PC-9 (cell line): Measurements from ENCODE around the gene RBM28. TPM values are rescaled to one million over a fixed set of nuclear protein-coding genes. Genes with fewer than 3 reads are reported as not detected.
A peak's percentile ranks its signal among the peaks of the same experiment; 100 is the strongest.

ENCODE experiments used
- BruUV-seq: library from RNA; stranded (reverse); fragments of 400-500 nt; replicated peaks from 2 replicates; lab custom pipeline; 2021; lab: Mats Ljungman, UMichigan
- CTCF ChIA-PET: fragments of 300-600 bp; sonication (Branson Sonifier 250); formaldehyde crosslinking; loops from one replicate; lab custom pipeline; 2022; ENCODE audit warnings: antibody characterized with exemption; lab: Charles Lee
- POLR2A ChIA-PET: fragments of 300-600 bp; sonication (Branson Sonifier 250); formaldehyde crosslinking; loops from one replicate; lab custom pipeline; 2022; ENCODE audit warnings: antibody characterized with exemption; ENCODE audit not compliant: unreplicated experiment; lab: Charles Lee
- DNase-seq, 2 experiments: peaks; one replicate each; pipeline versions ENCODE4 v3.0.0 to v3.0.0-alpha.2; 2015 to 2022; ENCODE audit warnings: mixed read lengths in 1 of 2
- H2AFZ ChIP-seq: fragments of 200-600 bp; sonication (generic); 2 replicates; pipeline ENCODE4 v1.8.1; 2017; ENCODE audit warnings: antibody characterized with exemption
- H3F3A ChIP-seq: fragments of 200-600 bp; sonication (generic); 2 replicates; pipeline ENCODE4 v1.8.1; 2017; ENCODE audit warnings: antibody characterized with exemption, mild to moderate bottlenecking, low read depth; ENCODE audit not compliant: insufficient read depth
- H3K27ac ChIP-seq: fragments of 200-600 bp; sonication (generic); 2 replicates; pipeline ENCODE4 v1.6.1; 2016; ENCODE audit warnings: mixed run types
- H3K27me3 ChIP-seq: fragments of 200-600 bp; sonication (generic); 2 replicates; pipeline ENCODE4 v1.6.1; 2016; ENCODE audit warnings: low read depth, mixed run types; ENCODE audit not compliant: insufficient read depth
- H3K36me3 ChIP-seq: fragments of 200-600 bp; sonication (generic); 2 replicates; pipeline ENCODE4 v1.6.1; 2016; ENCODE audit warnings: low read depth, mixed run types
- H3K4me1 ChIP-seq: fragments of 200-600 bp; sonication (generic); replicated peaks from 2 replicates; pipeline ENCODE4 v1.6.1; 2016; ENCODE audit warnings: mixed run types; ENCODE audit not compliant: insufficient read depth
- H3K4me2 ChIP-seq: fragments of 200-600 bp; sonication (generic); 2 replicates; pipeline ENCODE4 v1.6.1; 2017; ENCODE audit warnings: mixed run types
- H3K4me3 ChIP-seq: fragments of 200-600 bp; sonication (generic); 2 replicates; pipeline ENCODE4 v1.6.1; 2016; ENCODE audit warnings: mixed run types
- H3K79me2 ChIP-seq: fragments of 200-600 bp; sonication (generic); 2 replicates; pipeline ENCODE4 v1.6.1; 2017; ENCODE audit warnings: low read depth, mixed run types
- H3K9me2 ChIP-seq: fragments of 200-600 bp; sonication (generic); 2 replicates; pipeline ENCODE4 v1.8.1; 2017; ENCODE audit warnings: mild to moderate bottlenecking; ENCODE audit not compliant: insufficient read depth
- H3K9me3 ChIP-seq: fragments of 200-600 bp; sonication (generic); 2 replicates; pipeline ENCODE4 v1.8.1; 2016; ENCODE audit warnings: low read depth; ENCODE audit not compliant: insufficient read depth
- H4K20me1 ChIP-seq: fragments of 200-600 bp; sonication (generic); 2 replicates; pipeline ENCODE4 v1.8.1; 2017; ENCODE audit not compliant: insufficient read depth
- EZH2 ChIP-seq: fragments of 200-600 bp; sonication (generic); IDR thresholded peaks from 2 replicates; pipeline ENCODE4 v1.8.0; 2017; ENCODE audit warnings: antibody characterized with exemption, low read depth
- intact Hi-C: fragments of 100-400 bp; cut with micrococcal nuclease; formaldehyde crosslinking; loops from one replicate; pipeline ENCODE4 v1.10.0; 2022; ENCODE audit not compliant: unreplicated experiment
- total RNA-seq: library from RNA; stranded (reverse); gene quantifications from 2 replicates; pipeline ENCODE4 v1.2.3, GENCODE V29; 2021
- TF ChIP-seq, protein P1 (sequence below): fragments of 200-600 bp; sonication (generic); conservative IDR thresholded peaks from 2 replicates; pipeline ENCODE4 v1.6.1; 2017; ENCODE audit warnings: mixed run types, antibody characterized with exemption, mild to moderate bottlenecking, moderate library complexity

The RBM28 gene
- total RNA-seq, 1 experiment from 2014 or later: 59.6 TPM

DNA sequence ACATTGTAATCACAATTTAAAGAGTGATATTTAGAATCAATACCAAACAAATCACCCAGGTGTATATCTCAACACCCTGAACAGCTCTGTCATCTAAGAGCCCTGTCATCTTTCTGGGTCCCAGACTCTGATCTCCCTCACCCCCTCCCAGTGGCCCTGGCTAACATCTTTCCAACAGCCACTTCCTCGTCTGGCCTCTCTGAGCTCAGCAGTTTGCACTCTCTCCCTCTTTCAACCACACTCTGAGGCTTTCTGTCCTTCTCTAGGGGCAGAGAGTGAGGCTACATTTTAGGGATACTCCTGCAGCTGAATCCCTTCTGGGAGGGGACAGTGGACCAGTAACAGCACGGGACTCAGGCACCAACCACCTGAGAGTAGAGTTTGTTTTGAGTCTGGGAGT, 34.9 kb upstream of the RBM28 start:
- H3K4me1 ChIP-seq: peaks cover 41% of the 10 kb centered on the region
- no peaks in the 10 kb centered on the region for H4K20me1 ChIP-seq
- H3K9me2 ChIP-seq: no peaks in the 10 kb centered on the region
- ChIA-PET CTCF (interaction anchor here (0.6 kb wide), 1 partner anchor 96 kb away, joined by 3 read pairs; no protein-coding TSS in a partner anchor), POLR2A (no interaction called here)
- H3K27me3 ChIP-seq: no peaks in the 10 kb centered on the region
- H3K36me3 ChIP-seq: no peaks in the 10 kb centered on the region
- H3K9me3 ChIP-seq: no peaks in the 10 kb centered on the region
- H3K79me2 ChIP-seq: no peaks in the 10 kb centered on the region
- TF ChIP-seq, protein P1, sequence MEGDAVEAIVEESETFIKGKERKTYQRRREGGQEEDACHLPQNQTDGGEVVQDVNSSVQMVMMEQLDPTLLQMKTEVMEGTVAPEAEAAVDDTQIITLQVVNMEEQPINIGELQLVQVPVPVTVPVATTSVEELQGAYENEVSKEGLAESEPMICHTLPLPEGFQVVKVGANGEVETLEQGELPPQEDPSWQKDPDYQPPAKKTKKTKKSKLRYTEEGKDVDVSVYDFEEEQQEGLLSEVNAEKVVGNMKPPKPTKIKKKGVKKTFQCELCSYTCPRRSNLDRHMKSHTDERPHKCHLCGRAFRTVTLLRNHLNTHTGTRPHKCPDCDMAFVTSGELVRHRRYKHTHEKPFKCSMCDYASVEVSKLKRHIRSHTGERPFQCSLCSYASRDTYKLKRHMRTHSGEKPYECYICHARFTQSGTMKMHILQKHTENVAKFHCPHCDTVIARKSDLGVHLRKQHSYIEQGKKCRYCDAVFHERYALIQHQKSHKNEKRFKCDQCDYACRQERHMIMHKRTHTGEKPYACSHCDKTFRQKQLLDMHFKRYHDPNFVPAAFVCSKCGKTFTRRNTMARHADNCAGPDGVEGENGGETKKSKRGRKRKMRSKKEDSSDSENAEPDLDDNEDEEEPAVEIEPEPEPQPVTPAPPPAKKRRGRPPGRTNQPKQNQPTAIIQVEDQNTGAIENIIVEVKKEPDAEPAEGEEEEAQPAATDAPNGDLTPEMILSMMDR: no peak
- no peak for TF ChIP-seq EZH2
- H3K4me2 ChIP-seq: no peak overlapping the region
- H3K27ac ChIP-seq: no peak overlapping the region
- H2AFZ ChIP-seq: peak overlapping the region; percentile 64
- intact Hi-C loops: no loop called here
- no peak for DNase-seq
- no TSS peak for BruUV-seq
- H3F3A ChIP-seq: peaks cover 17% of the 10 kb centered on the region; the same call in 1 of the 2 replicates
- no peak overlapping the region for H3K4me3 ChIP-seq

DNA sequence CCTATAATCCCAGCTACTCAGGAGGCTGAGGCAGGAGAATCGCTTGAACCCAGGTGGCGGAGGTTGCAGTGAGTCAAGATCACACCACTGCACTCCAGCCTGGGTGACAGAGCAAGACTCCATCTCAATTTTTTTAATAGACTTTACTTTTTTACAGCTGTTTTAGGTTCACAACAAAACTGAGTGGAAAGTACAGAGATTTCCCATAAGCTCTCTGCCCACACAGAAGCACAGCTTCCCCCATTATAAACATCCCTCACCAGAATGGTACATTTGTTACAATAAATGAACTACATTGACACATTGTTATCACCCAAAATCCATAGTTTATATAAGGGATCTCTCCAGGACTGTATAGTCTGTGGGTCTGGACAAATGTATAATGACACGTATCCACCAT, 32.4 kb upstream of the RBM28 start:
- peaks cover 7% of the 10 kb centered on the region; the same call in 1 of the 2 replicates for H3F3A ChIP-seq
- H4K20me1 ChIP-seq: no peaks in the 10 kb centered on the region
- H3K9me2 ChIP-seq: no peaks in the 10 kb centered on the region
- H3K36me3 ChIP-seq: no peaks in the 10 kb centered on the region
- peaks cover 28% of the 10 kb centered on the region for H3K4me1 ChIP-seq
- no peaks in the 10 kb centered on the region for H3K79me2 ChIP-seq
- no peak overlapping the region for H3K27ac ChIP-seq
- intact Hi-C loops: no loop called here
- no TSS peak for BruUV-seq
- no peak overlapping the region for H2AFZ ChIP-seq
- CTCF ChIA-PET: no interaction called here
- no peak overlapping the region for H3K4me3 ChIP-seq
- no peak for TF ChIP-seq EZH2
- TF ChIP-seq, protein P1: no peak
- DNase-seq: no peak
- POLR2A ChIA-PET: no interaction called here
- no peaks in the 10 kb centered on the region for H3K9me3 ChIP-seq
- H3K4me2 ChIP-seq: no peak overlapping the region
- H3K27me3 ChIP-seq: no peaks in the 10 kb centered on the region

DNA sequence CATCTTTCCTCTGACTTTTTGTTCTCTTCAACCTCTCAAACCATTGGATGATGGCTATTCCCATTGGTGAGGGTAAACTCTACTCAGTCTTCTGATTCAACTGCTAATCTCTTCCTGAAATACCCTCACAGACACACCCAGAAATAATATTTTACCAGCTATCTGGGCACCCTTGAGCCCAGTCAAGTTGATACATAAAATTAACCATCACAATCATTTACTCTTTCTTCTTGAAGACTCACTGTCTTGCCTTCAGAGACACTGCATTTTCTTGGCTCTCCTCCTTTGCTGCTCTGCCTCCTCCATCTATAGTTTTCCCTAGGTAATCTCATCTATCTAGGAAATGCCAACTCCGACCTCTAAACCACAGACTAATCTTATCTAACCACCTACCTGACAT, 30.3 kb upstream of the RBM28 start:
- no peaks in the 10 kb centered on the region for H3K27me3 ChIP-seq
- CTCF ChIA-PET: no interaction called here
- H2AFZ ChIP-seq: no peak overlapping the region
- no peaks in the 10 kb centered on the region for H3K9me3 ChIP-seq
- no peaks in the 10 kb centered on the region for H3K79me2 ChIP-seq
- H3K4me2 ChIP-seq: no peak overlapping the region
- no peaks in the 10 kb centered on the region for H3K36me3 ChIP-seq
- H3K27ac ChIP-seq: no peak overlapping the region
- no TSS peak for BruUV-seq
- H4K20me1 ChIP-seq: no peaks in the 10 kb centered on the region
- H3K9me2 ChIP-seq: no peaks in the 10 kb centered on the region
- H3F3A ChIP-seq: peaks cover 3% of the 10 kb centered on the region; the same call in 1 of the 2 replicates
- TF ChIP-seq, protein P1: no peak
- TF ChIP-seq EZH2: no peak
- H3K4me1 ChIP-seq: peaks cover 8% of the 10 kb centered on the region; the same call in 1 of the 2 replicates
- POLR2A ChIA-PET: no interaction called here
- H3K4me3 ChIP-seq: no peak overlapping the region
- no peak for DNase-seq
- intact Hi-C loops: no loop called here
